ENCODE data around the gene FOXP4. TPM values are rescaled to one million over a fixed set of nuclear protein-coding genes. Genes with fewer than 3 reads are reported as not detected.

Gene FOXP4
- total RNA-seq, 1 donor from 2014 or later = 41.9 TPM

GRCh38 chr6:41642090-41642959, 96.1 kb downstream of the FOXP4 start:
- TF ChIP-seq EZH2 (IDR thresholded peaks at IDR 0.05; ENCODE audit: insufficient read depth, low read length) = no peak
- TF ChIP-seq CTCF (IDR thresholded peaks at IDR 0.05; ENCODE audit: insufficient read depth, low read depth, low read length) = no peak
- Mint-ChIP-seq H3K4me3 (ENCODE audit: unreplicated experiment) (peak overlapping the region; percentile 78), H3K4me1 (ENCODE audit: low read depth, unreplicated experiment) (peaks cover 68% of the 10 kb centered on the region), H3K36me3 (ENCODE audit: low read depth, unreplicated experiment) (peaks cover 26% of the 10 kb centered on the region), H3K9me3 (ENCODE audit: unreplicated experiment) (no peaks in the 10 kb centered on the region), H3K27ac (ENCODE audit: unreplicated experiment) (no peak overlapping the region), H3K27me3 (ENCODE audit: low read depth, unreplicated experiment) (no peaks in the 10 kb centered on the region)
- no peak for DNase-seq (ENCODE audit: low read depth)
- Histone ChIP-seq H3K36me3 (ENCODE audit: insufficient read depth, low read length) (peaks cover 5% of the 10 kb centered on the region), H3K9me3 (ENCODE audit: insufficient read depth, low read depth, low read length) (no peaks in the 10 kb centered on the region), H3K9ac (ENCODE audit: low read length) (no peak overlapping the region), H3K27ac (ENCODE audit: low read depth, low read length) (no peak overlapping the region), H3K4me3 (ENCODE audit: insufficient read depth, low read depth, low read length) (no peak overlapping the region), H3K4me2 (ENCODE audit: low read length) (peak overlapping the region; percentile 14), H3K27me3 (ENCODE audit: insufficient read depth, low read length) (no peaks in the 10 kb centered on the region), H3K79me2 (ENCODE audit: insufficient read depth, low read length) (peaks cover 34% of the 10 kb centered on the region), H3K4me1 (ENCODE audit: insufficient read depth, low read length) (peaks cover 28% of the 10 kb centered on the region), H4K20me1 (ENCODE audit: insufficient read depth, low read length) (peaks cover 84% of the 10 kb centered on the region), H2AFZ (ENCODE audit: low read depth, low read length) (no peak overlapping the region)
- FAIRE-seq = no peak

- no peaks in the 10 kb centered on the region for H3K9me3 Mint-ChIP-seq (ENCODE audit: unreplicated experiment)
- TF ChIP-seq CTCF (IDR thresholded peaks at IDR 0.05; ENCODE audit: insufficient read depth, low read depth, low read length) (no peak), EZH2 (IDR thresholded peaks at IDR 0.05; ENCODE audit: insufficient read depth, low read length) (no peak)
- H3K27ac Mint-ChIP-seq (ENCODE audit: unreplicated experiment) = peak overlapping the region; percentile 53
- Histone ChIP-seq H3K4me3 (ENCODE audit: insufficient read depth, low read depth, low read length) (no peak overlapping the region), H3K9me3 (ENCODE audit: insufficient read depth, low read depth, low read length) (no peaks in the 10 kb centered on the region), H3K36me3 (ENCODE audit: insufficient read depth, low read length) (peaks cover 5% of the 10 kb centered on the region), H3K4me2 (ENCODE audit: low read length) (peak overlapping the region; percentile 14), H3K27me3 (ENCODE audit: insufficient read depth, low read length) (no peaks in the 10 kb centered on the region), H3K4me1 (ENCODE audit: insufficient read depth, low read length) (peaks cover 23% of the 10 kb centered on the region), H2AFZ (ENCODE audit: low read depth, low read length) (no peak overlapping the region), H4K20me1 (ENCODE audit: insufficient read depth, low read length) (peaks cover 88% of the 10 kb centered on the region), H3K9ac (ENCODE audit: low read length) (no peak overlapping the region), H3K27ac (ENCODE audit: low read depth, low read length) (no peak overlapping the region), H3K79me2 (ENCODE audit: insufficient read depth, low read length) (peaks cover 27% of the 10 kb centered on the region)
- FAIRE-seq (no peak), DNase-seq (ENCODE audit: low read depth) (no peak)
- no peaks in the 10 kb centered on the region for H3K27me3 Mint-ChIP-seq (ENCODE audit: low read depth, unreplicated experiment)
- H3K36me3 Mint-ChIP-seq (ENCODE audit: low read depth, unreplicated experiment) = peaks cover 26% of the 10 kb centered on the region
- H3K4me3 Mint-ChIP-seq (ENCODE audit: unreplicated experiment) = peak overlapping the region; percentile 20
- peaks cover 68% of the 10 kb centered on the region for H3K4me1 Mint-ChIP-seq (ENCODE audit: low read depth, unreplicated experiment)
Observed at GRCh38 chr6:41642960-41643898, 97.0 kb downstream of the FOXP4 start.

All from astrocyte (in vitro differentiated cells and primary cell).